GM19395 (cell line): ENCODE results near the gene TMEM184B.

Source experiments
- ATAC-seq: cut with Tn5 transposase; IDR thresholded peaks from one replicate; pipeline ENCODE4 v1.9.1; 2021; ENCODE audit warnings: mild to moderate bottlenecking, moderate library complexity; ENCODE audit not compliant: unreplicated experiment

Gene TMEM184B

GRCh38 chr22:38282397-38282796 lies 9.6 kb upstream of the TMEM184B start:
- no peak for ATAC-seq

GRCh38 chr22:38276166-38276565 lies 3.4 kb upstream of the TMEM184B start:
- ATAC-seq = no peak

- ATAC-seq = no peak
Measured at GRCh38 chr22:38273135-38273826, 471 bp upstream of the TMEM184B start.

GRCh38 chr22:38271927-38272372 lies 860 bp downstream of the TMEM184B start:
- no peak for ATAC-seq

GRCh38 chr22:38271101-38271500 lies 1.7 kb downstream of the TMEM184B start:
- no peak for ATAC-seq

GRCh38 chr22:38270091-38270992 lies 2.5 kb downstream of the TMEM184B start:
- no peak for ATAC-seq

GRCh38 chr22:38269466-38269865 lies 3.3 kb downstream of the TMEM184B start:
- ATAC-seq = no peak

- ATAC-seq = no peak
Measured at GRCh38 chr22:38267086-38267485, 5.7 kb downstream of the TMEM184B start.

- no peak for ATAC-seq
Measured at GRCh38 chr22:38266120-38266519, 6.7 kb downstream of the TMEM184B start.

GRCh38 chr22:38264322-38264843 lies 8.4 kb downstream of the TMEM184B start:
- ATAC-seq = no peak

- ATAC-seq = no peak
Measured at GRCh38 chr22:38262051-38262795, 10.6 kb downstream of the TMEM184B start.

GRCh38 chr22:38260761-38261681 lies 11.8 kb downstream of the TMEM184B start:
- ATAC-seq = peak; percentile 23

- no peak for ATAC-seq
Measured at GRCh38 chr22:38259370-38259769, 13.4 kb downstream of the TMEM184B start.

GRCh38 chr22:38258895-38259294 lies 13.9 kb downstream of the TMEM184B start:
- no peak for ATAC-seq

- ATAC-seq = no peak
Measured at GRCh38 chr22:38257650-38258250, 15.1 kb downstream of the TMEM184B start.

GRCh38 chr22:38257181-38257580 lies 15.6 kb downstream of the TMEM184B start:
- ATAC-seq = no peak

- ATAC-seq = no peak
Measured at GRCh38 chr22:38255697-38256096, 17.1 kb downstream of the TMEM184B start.

GRCh38 chr22:38251341-38251692 lies 21.5 kb downstream of the TMEM184B start:
- ATAC-seq = no peak

GRCh38 chr22:38250643-38251340 lies 22.0 kb downstream of the TMEM184B start:
- no peak for ATAC-seq
